IPS-18c (cell line): ENCODE data around the gene YOD1.

Experiments
- H3K4me3 ChIP-seq: 2 replicates; pipeline ENCODE4 v1.7.0; 2013; ENCODE audit warnings: low read depth, mild to moderate bottlenecking, low read length, moderate library complexity; ENCODE audit not compliant: insufficient read depth
- H3K9me3 ChIP-seq: one replicate; pipeline ENCODE4 v1.6.1; 2013; ENCODE audit warnings: mild to moderate bottlenecking, low read length, moderate library complexity; ENCODE audit not compliant: control insufficient read depth, insufficient read depth

YOD1 gene

DNA sequence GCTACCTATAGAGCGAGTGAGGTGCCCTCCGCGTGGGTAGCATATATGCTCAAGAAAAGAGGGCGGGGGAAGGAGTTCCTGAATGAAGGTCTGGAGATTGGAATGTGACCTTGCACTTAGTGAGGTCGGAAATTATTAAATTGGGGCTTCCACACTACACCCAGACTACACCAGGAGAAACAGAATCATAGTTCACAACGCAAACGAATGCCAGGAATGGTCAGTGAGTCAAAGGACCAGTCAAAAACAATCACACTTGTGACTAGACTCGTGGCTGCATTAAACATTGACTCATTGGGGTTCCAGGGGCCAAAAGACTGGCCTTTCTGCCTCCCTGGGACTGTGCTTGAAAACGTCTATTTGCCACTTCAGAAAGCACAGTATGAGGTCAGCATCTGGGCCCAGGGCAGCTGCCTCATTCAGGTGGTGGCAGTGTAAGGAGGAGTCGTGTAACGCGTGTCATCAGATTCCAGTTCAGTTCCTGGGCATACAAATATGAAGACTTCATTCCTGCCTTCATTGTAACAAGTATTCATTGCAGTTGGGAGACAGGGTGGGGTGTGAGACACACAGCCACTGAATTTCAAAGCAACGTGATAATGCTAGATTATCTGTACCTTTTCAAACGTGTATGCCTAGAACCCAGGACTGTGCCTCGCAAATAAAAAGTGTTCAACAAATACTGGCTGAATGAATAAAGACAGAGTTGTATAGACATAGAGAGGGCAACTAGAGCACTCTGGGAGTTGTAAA, at the start of gene YOD1:
YOD1 (minus strand) TSS at position 18 of the 753 bp plus-strand sequence. CDS start 178 bp downstream, outside the sequence.
- Histone ChIP-seq H3K9me3 (peaks cover 2% of the 10 kb centered on the region), H3K4me3 (peak within 1 kb of the TSS; percentile 100)

DNA sequence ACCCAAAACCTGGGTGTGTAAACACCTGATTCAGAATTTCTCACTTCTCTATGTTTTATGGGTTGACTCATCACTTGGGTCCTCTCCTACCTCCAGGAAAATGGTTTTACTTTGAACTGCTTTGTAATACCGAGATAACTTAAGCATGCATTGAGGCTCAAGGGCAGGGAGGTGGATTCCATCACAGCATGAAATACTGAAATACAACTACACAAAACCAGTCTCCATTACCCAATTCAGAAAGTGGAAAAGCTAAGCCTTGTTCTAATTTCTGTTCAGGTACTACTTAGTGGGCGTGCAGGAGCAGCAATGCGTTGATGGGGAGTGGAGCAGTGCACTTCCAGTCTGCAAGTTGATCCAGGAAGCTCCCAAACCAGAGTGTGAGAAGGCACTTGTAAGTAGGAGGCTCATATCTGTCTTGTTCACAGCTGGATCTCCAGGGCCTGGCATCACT, 46.9 kb upstream of the YOD1 start:
- peaks cover 10% of the 10 kb centered on the region for H3K9me3 ChIP-seq
- H3K4me3 ChIP-seq: no peak overlapping the region

DNA sequence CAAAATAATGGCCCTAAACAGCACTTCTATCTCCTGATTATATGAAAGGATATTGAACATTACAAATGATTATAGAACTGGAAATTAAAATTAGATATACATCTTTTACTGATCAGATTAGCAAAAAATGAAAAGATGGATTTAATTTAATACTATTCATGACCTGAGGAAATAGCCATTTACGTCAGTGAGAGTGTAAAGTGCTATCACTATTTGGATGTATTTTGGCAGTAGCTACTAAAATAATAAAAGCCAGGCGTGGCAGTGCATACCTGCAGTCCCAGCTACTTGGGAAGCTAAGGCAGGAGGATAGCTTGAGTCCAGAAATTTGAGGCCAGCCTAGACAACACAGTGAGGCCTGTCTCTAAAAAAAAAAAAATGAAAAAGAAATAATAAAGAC, 42.9 kb upstream of the YOD1 start:
- Histone ChIP-seq H3K9me3 (peaks cover 4% of the 10 kb centered on the region), H3K4me3 (no peak overlapping the region)

DNA sequence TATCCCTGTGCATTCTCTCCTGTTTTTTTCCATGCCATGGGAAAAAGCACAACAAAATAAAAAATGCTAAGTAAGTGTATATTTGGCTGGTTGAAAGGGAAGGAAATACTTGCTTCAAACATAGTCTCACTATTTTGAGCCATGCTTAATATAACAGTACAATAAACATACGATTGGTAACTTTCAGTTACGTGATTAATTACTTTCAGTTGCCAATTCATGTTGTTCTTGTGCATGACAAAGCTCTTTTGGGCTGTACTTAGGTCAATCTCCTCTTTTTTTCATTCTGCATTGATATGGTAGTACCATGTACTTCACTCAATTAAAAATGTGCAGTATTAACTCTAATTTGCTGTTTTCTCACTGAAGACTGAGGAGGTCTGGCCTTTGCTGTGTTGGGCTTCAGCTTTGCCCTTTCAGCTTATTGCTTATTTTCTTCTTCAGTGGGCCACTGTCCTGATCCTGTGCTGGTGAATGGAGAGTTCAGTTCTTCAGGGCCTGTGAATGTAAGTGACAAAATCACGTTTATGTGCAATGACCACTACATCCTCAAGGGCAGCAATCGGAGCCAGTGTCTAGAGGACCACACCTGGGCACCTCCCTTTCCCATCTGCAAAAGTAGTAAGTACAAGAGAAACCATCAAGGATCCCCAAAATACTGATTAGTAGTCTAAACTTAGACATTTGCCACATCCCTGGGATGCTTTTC, 40.3 kb upstream of the YOD1 start:
- no peak overlapping the region for H3K4me3 ChIP-seq
- H3K9me3 ChIP-seq: no peaks in the 10 kb centered on the region

DNA sequence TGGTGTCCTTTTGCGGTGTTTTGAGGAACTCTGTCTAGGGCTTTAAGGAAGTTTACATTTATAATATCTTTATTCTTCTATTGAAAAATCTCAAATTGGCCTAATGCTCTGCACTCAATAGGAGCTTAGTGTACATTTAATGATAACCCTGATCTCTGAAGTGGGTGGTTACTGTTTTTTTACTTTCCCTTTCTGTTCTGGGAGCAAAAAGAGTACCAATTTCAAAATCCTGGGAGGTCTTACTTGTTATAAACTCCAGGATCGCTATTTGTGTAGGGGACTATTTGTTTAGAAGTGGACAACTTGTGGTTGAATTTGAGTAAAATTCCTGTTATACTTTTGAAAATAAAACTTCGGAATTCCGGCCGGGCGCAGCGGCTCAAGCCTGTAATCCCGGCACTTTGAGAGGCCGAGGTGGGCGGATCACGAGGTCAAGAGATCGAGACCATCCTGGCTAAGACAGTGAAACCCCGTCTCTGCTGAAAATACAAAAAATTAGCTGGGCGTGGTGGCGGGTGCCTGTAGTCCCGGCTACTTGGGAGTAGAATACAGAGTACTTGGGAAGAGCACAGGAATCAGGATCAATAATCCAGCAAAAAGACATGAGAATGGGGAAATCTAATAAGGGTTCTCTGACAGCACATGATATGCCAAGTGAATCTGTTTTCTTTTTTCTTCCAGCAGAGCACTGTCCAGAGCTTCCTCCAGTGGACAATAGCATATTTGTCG, 38.8 kb upstream of the YOD1 start:
- no peak overlapping the region for H3K4me3 ChIP-seq
- no peaks in the 10 kb centered on the region for H3K9me3 ChIP-seq

DNA sequence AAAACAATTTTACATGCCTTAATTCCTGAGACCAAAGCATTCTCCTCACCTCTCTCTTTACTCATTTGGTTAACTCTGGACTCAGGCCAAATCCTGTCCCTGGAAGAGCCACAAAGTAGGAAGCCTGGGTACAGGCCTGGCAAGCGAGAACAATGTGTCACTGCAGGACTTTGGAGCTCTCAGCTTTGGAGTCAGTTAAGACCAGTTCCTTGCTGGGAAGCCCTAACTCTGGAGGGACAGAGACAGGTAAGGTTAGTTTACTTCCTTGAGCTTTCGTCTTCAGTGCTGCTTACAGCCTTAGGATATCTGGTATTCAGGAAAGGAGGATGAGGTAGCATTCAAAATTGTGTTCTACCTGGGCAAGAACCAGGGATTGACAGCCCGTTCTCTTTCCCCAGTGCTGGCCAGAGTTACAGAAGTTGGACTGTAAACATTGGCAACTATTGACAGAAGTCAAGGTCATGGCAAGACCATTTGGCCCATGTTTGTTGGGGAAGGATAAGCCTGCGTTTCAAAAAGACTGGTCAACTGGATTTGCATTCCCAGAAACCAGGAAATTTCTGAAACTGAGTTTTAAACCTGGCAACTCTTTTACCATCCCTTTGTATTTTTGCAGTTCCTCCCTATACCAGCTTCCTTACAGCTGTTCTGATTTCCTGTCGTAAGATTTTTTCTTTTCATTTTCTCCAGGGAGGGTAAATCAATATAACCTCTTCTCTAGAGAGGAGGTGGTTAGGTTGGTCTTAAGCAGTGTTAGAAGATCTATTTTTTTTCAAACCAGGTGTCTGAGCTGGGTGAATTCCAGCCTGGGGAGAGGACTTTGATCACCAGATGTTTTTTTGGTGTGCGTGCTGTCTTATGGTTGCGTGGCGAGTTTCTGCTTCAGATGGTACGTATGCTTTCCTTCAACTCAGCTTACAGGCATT, 38.0 kb upstream of the YOD1 start, which contains the start of gene C4BPB:
C4BPB (plus strand) TSS at position 160 of the 926 bp plus-strand sequence; CDS start at position 832, 672 bp downstream.
- no peaks in the 10 kb centered on the region for H3K9me3 ChIP-seq
- H3K4me3 ChIP-seq: no peak within 1 kb of the TSS

DNA sequence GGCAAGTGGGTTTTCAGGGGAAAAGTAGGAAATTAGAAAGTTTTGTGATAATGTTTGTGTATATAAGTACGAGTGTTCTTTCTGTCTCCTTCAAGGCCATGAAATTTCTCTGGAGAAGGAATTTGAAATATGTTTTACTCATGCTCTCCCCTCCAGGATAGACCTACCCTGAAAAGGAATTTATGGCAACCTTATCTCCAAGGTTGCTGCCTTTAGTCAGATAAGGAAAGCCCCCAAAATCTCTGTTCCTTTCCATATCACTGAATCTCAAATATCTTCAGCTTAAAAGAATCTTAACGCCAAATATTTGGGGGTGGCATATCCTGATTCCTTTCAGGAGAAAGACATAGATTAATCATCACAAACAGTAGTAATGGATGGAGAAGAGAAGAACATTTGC, 37.2 kb upstream of the YOD1 start:
- Histone ChIP-seq H3K9me3 (no peaks in the 10 kb centered on the region), H3K4me3 (no peak overlapping the region)

DNA sequence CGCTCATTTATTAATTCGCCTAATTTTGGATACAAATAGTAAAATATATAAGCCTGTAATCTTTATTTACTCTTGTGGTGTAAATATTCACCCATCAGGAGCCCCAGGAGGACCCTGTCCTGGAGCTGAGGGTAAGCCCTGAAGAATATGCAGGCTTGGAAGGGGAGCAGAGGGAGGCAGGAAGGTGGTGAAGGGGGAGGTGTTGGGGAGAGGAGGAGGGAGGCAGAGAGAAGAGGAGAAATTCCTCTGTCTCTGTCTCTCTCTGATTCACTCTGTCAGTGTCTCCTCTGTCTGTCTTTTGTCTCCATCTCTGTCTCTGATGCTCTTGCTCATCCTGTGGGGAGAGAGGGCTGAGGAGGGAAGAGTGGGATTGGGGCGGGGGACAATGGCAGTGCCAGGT, 34.9 kb upstream of the YOD1 start:
- no peaks in the 10 kb centered on the region for H3K9me3 ChIP-seq

DNA sequence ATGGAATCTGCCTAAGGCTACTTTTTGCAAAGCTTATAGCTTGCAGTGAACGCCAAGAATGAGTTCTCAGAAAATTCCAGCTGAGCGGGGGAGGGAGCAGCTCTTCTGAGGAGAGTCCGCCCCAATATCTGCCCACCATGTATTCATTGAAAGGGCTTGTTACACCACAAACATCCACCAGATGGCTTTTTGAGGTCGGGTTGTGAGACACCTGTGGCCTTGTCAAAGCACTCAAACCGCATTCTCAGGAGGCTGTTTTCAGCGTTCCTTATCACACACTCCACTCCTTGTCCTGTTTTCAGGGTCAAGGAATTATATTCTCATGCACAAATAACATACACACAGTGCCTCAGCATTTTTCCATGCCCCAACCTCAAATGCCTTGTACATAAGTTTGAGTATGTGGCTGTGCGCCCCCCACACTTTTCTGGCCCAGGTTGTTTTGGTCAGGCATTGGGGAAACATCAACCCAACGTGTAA, 33.7 kb upstream of the YOD1 start:
- Histone ChIP-seq H3K4me3 (no peak overlapping the region), H3K9me3 (no peaks in the 10 kb centered on the region)

More for the DNA sequence above, 34.9 kb upstream of the YOD1 start:
- no peak overlapping the region for H3K4me3 ChIP-seq

DNA sequence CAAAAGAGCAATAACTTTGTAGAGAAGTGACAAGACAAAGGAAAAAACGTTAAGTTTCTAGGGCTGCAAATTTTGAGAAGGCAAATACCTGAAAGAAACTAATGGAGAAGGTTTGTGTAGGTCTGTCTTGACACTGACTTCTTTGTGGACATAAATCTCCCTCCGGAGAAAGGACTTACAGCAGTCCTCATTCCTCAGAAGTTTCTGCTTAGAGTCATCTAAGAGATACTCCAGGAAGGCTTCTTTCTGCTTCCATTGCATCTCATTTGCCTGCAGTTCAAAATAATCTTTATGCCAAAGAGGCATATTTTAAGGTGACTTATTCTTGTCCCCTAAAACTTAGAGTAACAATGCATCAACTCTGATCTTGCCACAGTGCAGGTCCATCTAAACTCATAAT, 33.2 kb upstream of the YOD1 start:
- no peaks in the 10 kb centered on the region for H3K9me3 ChIP-seq
- no peak overlapping the region for H3K4me3 ChIP-seq

DNA sequence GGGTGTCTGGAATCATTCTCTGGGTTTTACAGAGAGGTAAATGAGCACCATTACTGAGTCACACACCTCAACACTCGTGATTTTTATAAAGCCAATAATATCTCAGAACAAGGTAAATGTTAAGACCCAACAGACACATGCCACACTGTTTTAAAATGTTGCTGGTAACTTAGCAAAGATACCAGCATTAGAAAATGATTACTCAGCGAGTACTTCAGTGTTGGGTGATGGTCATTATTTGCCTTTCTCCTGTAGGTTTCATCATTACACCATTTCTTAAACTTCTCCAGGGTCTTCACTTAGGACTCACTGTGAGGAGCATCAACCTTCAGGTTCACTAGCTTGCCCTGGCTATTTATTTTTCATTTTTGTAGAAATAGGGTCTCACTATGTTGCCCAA, 30.8 kb upstream of the YOD1 start:
- H3K4me3 ChIP-seq: no peak overlapping the region

DNA sequence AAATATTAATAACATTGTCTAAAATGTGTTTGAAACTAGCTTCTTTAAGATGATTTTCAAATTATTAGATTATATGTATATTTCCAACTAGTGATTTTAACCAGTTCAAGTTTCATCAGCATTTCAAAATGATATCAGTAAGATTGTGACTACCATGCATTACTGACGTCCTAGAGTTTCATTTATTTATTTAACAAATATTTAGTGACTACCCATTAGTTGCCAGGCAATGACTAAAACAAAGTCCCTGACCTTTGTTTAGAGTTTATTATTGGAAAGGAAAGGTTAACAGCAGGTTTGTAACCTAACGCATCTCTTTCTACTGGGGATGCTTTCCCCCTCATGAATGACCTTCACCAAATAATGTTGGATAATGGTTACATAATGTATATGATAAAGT, 30.1 kb upstream of the YOD1 start:
- no peak overlapping the region for H3K4me3 ChIP-seq
- H3K9me3 ChIP-seq: no peaks in the 10 kb centered on the region

More for the DNA sequence above, 30.8 kb upstream of the YOD1 start:
- no peaks in the 10 kb centered on the region for H3K9me3 ChIP-seq

DNA sequence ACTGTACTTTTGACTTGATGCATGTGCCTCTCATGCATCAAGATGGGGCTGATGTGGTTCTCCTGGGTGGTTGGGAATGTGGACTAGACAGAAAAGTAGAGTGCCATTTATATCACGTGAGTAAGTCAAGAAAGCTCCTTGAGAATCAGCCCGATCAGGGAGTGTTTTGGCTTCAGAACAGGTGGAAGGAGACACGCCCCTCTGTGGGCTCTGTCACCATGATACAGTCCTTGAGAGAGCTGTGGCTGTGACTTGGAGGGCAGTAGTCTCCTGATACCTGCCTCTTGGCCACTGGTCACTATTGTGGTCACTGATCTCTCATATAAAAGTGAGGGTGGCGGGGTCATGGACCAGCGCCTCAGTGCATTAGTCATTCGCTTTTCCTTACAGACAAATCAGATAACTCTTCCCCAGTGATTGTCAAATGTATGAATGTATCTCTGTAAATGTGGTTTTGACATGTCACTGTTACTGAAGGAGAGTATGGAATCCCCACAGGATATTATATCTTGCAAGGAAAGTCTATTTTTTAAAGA, 28.8 kb upstream of the YOD1 start:
- no peak overlapping the region for H3K4me3 ChIP-seq
- no peaks in the 10 kb centered on the region for H3K9me3 ChIP-seq

DNA sequence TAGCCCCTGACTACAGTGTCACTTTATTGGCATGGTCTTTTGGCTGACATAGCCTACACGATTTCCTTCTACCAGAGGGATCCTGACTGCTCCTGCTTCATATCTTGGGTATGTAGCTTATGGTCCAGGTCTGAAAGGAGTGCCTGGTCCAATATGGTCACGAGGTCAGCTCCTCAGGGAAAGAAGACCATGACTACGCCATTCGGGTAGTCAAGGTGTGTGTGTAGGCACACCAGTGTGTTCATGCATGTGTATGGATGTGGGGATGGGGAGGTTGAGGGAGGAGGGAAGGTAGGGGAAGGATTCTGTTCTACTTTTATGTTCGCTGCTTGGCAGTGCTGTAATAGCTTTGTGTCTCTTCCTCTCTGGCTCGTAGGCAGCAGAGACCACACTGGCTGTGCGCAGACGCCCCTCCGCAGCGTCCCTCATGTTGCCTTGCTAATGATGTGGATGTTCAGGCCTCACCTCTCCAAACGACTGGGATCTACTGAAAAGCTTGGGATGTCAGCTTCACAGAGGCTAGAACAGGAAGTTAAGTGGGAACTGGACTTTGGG, 27.6 kb upstream of the YOD1 start:
- Histone ChIP-seq H3K4me3 (no peak overlapping the region), H3K9me3 (no peaks in the 10 kb centered on the region)

DNA sequence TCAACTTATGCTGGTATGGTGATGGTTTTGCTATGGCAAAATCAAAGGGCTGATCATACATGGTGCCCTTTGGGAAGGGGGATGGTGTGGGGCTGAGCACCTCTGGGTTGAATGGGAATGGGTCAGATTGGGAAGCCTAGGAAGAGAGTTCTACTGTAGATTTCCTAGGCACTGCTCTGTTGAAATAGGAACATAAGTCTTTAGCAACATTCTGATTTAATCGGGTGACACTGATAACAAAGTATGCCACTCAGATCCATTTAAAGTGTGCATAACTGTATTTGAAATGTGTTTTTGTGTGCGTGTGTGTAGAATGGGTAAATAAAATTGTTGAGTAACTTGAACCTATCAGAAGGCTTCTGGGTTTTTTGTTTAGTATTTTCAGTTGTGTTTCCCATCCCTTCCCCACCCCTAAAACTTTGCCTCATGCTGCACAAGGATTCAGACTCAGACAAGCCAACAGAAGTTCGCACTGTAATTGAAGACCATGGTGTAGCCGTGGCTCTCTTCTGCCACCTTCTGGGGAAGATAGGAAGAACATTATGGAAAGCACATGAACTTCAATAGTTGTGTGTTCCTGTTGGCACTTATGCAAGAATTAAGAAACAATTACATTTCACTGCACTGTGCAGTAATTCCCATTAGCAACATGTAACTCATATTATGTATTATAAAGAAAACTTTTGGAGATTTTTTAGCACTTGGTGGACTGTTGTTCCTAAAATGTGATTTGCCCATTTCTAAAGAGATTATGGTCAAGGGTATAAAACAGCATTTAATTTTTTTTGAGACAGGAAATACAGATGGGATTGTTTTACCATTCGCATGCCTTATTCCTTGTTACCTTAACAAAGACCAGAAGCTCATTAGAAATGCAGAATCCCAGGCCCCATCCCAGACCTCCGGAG, 26.7 kb upstream of the YOD1 start:
- H3K9me3 ChIP-seq: no peaks in the 10 kb centered on the region
- H3K4me3 ChIP-seq: no peak overlapping the region
